ENCODE results near the gene HEBP2.

DNA sequence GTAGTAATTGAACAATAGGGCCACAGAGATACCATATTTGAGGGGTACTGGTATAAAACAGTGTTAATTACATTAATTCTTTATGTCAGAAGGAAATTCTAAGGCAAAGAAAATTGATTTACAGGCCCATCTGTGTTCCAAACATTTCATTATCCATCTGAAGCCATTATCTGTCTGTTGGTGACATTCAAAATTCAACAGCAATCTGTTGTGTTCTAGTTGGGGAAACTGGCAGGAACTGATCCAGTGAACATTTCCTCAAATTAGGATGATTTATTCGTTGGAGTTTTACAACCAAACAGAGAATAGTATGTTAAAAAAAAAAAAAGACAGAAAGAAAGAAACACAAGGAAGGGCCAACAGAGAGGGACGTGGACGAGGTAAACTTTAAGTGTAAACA is 30.1 kb downstream of the HEBP2 start:
- TF ChIP-seq, protein P1, sequence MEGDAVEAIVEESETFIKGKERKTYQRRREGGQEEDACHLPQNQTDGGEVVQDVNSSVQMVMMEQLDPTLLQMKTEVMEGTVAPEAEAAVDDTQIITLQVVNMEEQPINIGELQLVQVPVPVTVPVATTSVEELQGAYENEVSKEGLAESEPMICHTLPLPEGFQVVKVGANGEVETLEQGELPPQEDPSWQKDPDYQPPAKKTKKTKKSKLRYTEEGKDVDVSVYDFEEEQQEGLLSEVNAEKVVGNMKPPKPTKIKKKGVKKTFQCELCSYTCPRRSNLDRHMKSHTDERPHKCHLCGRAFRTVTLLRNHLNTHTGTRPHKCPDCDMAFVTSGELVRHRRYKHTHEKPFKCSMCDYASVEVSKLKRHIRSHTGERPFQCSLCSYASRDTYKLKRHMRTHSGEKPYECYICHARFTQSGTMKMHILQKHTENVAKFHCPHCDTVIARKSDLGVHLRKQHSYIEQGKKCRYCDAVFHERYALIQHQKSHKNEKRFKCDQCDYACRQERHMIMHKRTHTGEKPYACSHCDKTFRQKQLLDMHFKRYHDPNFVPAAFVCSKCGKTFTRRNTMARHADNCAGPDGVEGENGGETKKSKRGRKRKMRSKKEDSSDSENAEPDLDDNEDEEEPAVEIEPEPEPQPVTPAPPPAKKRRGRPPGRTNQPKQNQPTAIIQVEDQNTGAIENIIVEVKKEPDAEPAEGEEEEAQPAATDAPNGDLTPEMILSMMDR (IDR thresholded peaks at IDR 0.05; ENCODE audit: insufficient read depth, low read depth, low read length), result no peak
- no peak for TF ChIP-seq EZH2 (IDR thresholded peaks at IDR 0.05; ENCODE audit: insufficient read depth, low read length)

Measured in astrocyte (in vitro differentiated cells and primary cell).